Right renal pelvis (tissue), 4 donors: ENCODE results near the gene TGDS. TPM values are rescaled to one million over a fixed set of nuclear protein-coding genes. Genes with fewer than 3 reads are reported as not detected.

Experiments
- DNase-seq, 4 donors: peaks; one replicate each; pipeline ENCODE4 v3.0.0-alpha.2; 2013; ENCODE audit warnings: low read depth in 4 of 4, low spot score in 3 of 4, missing footprints in 1 of 4
- polyA plus RNA-seq, 4 donors: library from polyadenylated mRNA; unstranded; fragments of 120-200 nt; gene quantifications; one replicate each; pipeline ENCODE4 v1.2.1, GENCODE V29; 2013; ENCODE audit not compliant: insufficient read length in 4 of 4

The TGDS gene
- polyA plus RNA-seq, 4 donors, result 20.8 to 23.0 (median 22.2) TPM

DNA sequence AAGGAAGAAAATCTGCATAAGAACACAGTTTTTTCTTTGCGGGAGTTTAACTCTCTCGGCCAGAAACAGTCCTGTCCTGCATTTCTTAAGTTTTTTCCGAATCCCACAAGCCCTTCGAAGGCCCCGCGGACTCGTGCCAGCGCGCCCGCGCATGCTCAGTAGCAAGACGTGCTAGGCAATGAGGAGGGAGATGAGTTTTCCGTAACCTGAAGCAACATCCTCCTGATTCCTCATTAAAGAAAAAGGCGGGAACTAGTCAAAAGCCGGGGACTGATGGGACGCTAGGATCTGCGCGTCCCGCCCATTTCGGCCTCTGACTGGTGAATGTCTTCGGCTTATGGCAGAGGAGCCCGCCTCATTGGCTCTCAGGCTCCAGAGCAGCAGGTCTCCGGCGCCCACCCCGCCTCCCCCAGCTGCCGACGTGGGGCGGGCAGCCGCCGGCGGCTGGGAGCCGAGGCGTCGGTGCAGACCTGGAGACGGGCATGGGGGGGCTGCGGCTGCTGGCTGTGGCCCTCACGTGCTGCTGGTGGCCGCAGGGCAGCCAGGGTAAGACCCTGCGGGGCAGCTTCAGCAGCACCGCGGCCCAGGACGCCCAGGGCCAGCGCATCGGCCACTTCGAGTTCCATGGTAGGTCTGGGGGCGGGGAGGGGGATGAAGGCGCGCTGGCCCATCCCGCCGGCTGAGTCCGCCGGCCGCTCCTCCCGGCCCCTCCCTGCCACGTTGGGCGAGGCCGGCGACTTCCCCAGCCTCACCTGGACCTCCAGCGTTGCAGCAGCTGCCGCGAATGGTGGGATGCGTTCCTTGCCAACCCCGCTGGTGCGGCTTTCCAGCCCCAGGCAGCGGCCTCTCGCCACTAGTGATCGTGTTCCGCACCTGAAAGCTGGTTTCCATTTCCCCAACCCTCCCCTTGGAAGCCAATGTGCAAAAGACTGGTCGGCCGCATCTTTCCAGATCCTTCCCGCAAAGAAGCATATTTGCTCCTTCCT lies 5.8 kb upstream of the TGDS start, which contains the start of gene GPR180:
TSS of gene GPR180 (plus strand) at position 412 of the 986 bp plus-strand sequence. CDS start at position 483, 71 bp downstream.
- DNase-seq, result peak; percentile 94 to 98 (median 96)

GRCh38 chr13:94599877-94600276 lies 3.9 kb upstream of the TGDS start:
- no peak for DNase-seq

- no peak for DNase-seq
Measured at GRCh38 chr13:94598281-94598680, 2.3 kb upstream of the TGDS start.

- DNase-seq, result no peak
Measured at GRCh38 chr13:94596575-94596971, 621 bp upstream of the TGDS start.

DNA sequence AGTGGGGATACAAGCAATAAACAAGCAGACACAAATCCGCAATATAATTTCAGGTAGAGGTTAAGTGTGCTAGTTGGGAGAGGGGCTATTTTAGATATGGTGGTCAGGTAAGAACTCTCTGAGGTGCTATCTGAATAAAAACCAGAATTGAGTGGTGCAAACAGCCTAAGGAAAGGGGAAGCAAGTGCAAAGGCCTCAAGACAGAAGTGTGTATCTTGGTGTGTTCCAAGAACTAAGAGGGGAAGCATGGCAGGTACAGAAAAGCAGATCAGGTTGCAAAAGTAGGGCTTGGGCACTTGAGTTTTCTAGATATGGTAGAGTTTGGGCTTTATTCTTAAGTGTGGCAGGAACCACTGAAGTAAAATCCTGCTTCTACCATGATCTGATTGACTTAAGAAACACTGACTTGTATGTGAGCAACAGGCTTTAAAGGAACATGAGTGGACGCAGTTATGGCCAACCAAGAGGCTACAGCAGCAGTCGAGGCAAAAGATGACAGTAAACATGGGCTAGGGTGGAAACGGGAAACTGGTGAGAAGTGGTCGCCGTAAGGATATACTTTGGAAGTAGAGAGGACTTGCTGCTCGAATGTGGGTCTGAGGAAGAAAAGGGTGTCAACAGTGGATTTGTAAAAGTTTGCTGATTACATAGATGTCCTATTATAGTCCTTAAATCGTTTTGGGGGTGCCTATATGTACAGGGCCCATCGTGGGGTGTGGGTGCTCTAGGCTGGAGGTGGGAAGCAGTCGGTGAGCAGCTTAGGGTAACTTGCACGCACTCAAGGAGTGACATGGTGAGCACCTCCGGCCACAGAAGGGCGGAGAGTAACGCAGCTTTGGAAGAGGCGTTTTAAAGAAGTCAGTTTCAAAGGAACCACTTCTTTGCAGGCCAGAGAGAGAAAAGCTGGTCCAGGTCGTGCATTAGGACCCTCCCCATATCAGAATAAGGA lies 677 bp downstream of the TGDS start:
- peak in 1 of 4 donors; percentile 16 for DNase-seq

DNA sequence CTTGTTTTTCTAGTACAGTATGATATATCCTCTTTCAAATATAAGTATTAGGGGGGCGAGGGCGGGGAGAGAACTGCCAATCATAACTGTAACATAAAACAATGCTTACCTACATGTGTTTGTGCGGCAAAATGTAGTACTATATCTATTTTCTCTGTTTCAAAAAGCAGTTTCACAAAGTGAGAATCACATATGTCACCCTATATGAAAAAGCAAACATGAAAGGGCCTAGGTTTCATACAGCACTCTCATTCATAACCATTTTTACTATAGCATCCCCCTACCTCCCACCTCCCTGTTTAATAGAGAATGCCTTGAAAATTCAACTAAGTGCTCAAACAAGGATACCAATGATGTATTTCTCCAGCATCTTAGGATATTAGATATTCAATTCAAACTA lies 5.2 kb downstream of the TGDS start:
- no peak for DNase-seq

- no peak for DNase-seq
Measured at GRCh38 chr13:94588541-94588940, 7.4 kb downstream of the TGDS start.

- no peak for DNase-seq
Measured at GRCh38 chr13:94586371-94586770, 9.6 kb downstream of the TGDS start.

- DNase-seq, result no peak
Measured at GRCh38 chr13:94585543-94586101, 10.3 kb downstream of the TGDS start.

- no peak for DNase-seq
Measured at GRCh38 chr13:94583926-94584325, 12.0 kb downstream of the TGDS start.

- DNase-seq, result no peak
Measured at GRCh38 chr13:94579063-94579462, 16.9 kb downstream of the TGDS start.

- no peak for DNase-seq
Measured at GRCh38 chr13:94569615-94570014, 26.3 kb downstream of the TGDS start.

GRCh38 chr13:94568443-94568842 lies 27.5 kb downstream of the TGDS start:
- no peak for DNase-seq

DNA sequence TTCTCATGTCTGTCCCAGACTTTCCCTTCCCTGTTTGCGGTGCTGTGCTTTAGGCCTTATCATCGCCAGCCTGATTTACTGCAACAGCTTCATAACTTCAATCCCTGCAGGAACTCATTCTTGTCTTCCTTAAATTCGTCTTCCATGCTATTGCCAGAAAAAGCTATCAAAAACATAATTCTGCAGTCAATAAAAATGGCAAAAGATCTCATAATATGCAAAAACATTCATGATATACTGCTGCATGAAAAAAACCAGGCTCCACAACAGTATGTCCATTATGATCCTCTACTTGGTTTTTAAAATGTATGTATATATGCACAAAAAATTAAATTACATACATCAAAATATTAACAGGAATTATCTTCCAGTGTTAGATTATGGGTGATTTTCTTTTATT lies 28.4 kb downstream of the TGDS start:
- DNase-seq, result no peak

DNA sequence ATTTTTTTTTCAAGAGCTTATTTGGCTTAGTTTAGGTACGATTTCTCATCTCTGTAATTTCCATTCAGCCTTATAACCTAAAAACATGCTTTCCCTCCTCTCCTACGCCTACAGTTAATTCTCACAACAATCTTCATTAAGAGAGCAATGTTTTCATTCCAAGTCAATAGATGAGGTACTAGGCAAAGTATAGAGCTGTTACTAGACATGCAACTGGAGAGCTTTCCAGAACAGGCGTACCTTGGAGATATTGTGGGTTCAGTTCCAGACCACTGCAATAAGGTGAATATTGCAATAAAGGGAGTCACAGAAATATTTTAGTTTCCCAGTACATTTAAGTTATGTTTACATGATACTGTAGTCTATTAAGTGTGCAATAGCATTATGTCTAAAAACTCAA lies 34.8 kb downstream of the TGDS start:
- DNase-seq, result no peak

DNA sequence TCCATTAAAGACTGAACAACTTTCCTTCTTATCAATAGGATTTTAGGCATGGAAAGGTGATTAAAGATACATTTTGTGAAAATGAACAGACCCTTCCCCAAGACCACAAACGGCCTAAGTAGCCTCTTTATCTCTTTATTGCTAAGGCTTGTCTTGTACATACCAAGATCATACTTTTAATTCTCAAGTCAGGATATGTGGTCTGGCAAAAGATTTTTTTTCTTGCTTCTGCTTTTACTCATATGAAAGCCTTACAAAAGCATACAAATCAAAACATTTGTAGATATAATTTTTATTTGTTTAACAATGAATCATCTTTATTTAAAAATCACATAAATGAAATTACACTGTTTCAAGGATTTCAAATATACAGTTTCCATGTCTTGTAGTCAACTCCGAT lies 35.8 kb downstream of the TGDS start:
- no peak for DNase-seq

GRCh38 chr13:94559222-94559795 lies 36.6 kb downstream of the TGDS start:
- DNase-seq, result no peak

- DNase-seq, result no peak
Measured at GRCh38 chr13:94558716-94559115, 37.2 kb downstream of the TGDS start.

DNA sequence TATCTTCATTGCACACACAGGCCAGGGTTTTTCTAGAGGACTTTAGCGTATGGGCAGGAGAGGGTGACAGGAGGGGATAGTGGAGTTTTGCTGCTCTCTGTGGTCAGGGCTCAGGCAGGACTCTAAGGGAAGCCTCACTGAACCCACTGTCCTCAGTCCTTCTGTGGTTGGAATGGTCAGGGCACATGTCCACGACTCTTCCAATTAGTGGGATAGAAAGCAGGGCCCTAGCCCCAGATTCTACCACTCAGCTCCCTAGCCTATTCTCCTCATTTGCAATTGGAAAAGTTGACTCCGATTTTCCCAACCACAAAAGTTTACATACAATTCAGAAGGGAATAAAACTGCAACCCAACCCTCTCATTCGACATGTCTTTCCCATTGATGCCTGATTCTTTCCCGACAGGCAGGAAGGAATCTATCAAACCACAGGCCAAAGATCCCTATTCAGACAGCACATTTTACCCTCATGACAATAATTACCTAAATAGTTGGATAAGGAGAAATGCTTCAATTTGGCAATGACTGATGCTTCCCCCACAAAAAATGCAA lies 38.2 kb downstream of the TGDS start:
- no peak for DNase-seq

DNA sequence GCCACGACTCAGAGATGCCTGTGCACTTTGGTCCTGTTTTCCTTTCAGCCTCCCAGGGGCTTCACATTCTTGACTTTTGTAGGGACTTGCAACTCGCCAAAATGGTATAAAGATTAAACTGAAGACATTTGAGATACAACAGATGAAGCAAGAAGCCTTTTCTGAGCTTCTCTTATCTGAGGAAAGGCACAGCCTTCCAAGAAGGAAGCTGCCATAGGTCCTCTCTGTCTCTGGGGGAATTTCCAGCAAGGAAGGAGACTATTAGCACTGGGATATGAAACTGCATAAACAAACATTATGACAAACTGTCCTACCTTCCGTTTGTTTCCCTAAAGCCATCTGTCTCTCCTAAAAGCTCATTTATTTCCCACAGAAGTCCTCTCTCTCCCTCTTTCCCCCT lies 39.3 kb downstream of the TGDS start:
- no peak for DNase-seq
